ENCODE results near the gene SH3PXD2A.
"Not testable (repeated sequence)": the region's sequence is repeated elsewhere in the genome, so short reads cannot be mapped to it uniquely, and the experiment has no call there.

Gene SH3PXD2A

DNA sequence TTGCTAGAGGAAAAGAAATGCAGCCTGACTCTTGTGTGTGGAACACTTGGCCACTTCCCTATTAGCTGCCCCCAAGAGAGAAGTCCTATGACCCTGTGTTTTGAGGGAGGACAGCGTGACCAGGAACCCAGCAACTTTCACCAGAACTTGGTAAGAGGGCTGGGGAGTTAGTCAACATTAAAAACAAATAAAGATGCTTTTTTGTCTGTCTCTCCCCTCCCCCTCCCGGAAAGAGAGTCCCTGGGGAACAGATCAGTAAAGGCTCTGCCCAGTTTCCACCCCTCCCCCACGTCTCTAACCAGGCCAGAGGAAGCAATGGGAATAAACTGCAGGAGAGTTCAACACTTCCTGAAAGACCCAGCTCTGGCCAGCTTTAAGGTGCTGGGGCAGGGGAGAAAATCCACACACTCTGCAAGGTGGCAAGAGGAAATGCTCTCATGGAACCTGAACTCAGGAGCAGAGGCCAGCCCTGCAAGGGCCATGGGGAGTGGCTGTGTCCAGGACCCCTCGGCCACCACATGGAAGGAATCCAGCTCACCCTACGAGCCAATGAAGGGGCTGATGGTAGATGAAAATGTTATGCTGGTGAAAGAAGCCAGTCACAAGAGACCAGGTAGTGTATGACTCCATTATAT is 21.5 kb downstream of the SH3PXD2A start:
- peak; percentile 53 to 64 (median 59) for DNase-seq

DNA sequence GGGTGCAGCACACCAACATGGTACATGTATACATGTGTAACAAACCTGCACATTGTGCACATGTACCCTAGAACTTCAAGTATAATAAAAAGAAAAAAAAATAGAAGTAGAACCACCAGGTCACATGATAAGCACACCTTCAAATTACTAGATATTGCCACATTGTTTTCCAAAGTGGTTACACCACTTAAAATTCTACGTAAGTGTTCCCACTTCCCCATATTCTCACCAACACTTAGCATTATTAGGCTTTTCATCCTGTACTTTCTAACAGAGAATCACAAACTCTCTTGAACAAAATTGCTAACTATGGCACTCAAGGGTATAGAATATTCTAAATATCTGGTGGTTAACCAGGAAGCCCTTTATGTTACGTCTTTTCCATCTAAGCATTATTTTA is 22.6 kb downstream of the SH3PXD2A start:
- DNase-seq: no peak

DNA sequence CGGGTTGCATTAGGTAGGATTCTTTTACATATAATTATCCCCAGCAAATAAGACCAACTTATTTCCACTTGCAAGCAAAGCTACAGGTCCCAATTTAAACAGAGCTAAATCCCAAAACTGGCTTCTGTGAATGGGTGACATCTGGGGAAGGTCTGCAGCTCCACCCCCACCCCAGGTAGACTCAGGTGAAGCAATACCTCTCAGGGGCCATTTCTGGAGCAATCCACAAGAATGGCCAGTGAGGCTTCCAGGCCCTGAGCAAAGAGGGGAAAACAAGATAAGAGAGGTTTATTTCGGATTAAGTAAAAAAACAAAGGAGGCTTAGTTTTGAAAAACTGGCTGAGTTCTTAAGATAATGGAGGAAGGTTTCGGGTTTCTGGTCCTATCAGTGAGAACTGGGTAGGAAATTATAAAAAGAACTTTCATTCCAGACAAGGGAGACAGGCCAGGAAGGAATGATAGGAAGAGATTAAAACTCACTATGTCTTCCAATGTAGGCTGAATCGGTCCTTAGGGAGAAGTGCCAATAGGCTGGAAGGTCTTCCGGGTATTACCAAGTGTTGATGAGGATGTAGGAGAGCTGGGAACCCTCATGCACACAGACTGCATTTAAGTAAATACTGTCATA is 25.4 kb downstream of the SH3PXD2A start:
- DNase-seq: no peak

DNA sequence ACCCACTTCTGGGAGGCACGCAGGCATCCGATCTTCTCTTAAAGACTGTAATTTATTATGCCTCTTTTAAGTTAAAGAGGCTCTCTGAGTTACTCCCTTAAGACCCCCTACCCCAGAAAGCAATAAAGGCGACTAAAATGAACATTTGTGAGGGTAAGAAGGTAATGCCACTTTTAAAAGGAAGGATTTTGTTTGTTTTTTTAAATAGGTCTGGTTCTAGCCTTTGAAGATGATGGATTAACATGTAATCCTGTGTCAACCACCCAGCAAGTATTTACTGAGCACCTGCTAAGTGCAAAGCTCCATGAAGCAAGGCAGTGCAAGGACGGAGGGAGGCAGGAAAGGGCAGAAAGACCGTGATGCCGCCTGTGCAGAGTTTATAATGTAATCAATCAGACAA is 26.1 kb downstream of the SH3PXD2A start:
- DNase-seq: no peak

DNA sequence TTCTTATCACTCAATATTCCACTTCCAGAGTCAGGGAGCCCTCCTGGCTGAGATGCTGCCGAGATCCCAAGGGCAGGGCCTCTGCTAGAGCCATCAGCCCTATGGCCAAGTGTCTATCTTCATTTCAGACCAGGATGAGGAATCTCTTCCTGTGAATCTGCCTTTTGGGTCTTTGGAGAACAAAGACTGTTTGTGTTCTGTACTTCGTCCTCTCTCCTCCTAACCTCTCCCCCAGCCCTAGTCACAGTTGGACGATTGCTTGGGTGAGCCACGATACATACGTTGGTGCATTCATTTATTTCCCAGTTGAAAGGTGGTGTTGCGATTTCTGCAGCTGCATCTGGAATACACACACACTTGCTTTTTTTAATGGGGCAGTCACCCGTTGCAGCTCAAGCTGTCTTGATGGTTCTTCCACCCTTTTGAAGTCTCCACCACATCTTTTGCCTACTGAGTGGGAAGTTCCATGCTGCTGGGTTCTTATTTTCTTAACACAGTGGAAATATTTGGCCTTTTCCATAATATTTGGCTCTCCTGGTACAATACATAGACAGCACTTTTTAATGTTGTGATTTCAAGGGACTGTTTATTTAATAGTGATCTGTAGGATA is 26.7 kb downstream of the SH3PXD2A start:
- DNase-seq: no peak

DNA sequence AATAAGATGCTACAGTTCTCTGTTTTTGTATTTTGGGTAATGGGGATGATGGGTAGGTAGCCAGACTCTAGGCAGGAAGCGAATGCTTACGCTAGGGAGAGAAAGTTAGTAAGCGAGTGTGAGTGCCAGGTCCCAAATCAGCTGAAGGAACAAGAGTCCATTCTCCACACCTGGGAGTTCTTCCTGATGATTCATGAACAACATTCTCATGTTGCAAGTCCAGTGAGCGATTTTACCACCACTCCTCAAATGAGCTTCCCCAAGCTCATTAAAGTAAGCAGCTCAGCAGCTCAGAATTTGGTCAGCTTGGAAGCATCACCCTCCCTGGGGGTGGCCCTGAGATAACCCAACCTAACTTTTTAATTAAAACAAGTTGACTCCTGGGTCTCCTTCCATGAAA is 27.3 kb downstream of the SH3PXD2A start:
- no peak for DNase-seq

DNA sequence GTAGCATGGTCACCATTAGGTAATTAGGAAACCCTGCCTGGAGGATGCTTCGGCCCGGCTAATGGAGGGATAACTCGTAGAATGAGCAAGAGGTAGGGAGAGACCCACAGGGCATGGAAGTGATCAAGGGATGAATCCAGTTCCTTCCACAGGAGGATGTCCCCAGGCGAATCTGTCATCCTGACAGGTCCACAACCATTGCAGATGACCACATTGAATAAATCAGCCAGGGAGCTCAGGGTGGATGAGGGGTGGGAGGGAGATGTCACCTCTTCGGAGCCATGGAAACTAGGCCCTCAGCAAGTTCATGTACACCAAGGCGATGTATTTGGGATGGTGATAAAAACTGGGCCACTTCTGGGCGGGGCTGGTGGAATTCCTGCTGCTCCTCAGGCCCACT is 28.5 kb downstream of the SH3PXD2A start:
- no peak for DNase-seq

DNA sequence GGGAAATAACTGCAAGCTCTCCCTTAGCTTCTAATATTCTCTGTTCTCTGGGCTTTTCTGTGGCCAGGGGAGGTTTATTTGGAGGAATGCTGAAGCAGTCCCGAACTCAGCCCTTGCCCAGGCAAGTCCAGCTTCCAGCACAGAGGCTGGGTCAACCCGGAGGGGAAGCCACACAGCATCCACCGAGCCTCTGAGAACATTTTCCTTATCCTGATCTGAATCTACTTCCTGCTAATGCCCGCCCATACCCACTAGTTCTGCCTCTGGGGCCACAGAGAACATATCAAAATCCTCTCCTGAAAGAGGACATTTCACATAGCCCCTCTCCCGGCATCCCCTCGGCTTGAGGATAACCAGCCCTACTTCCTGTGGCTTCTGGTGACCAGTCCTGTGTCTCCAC is 31.1 kb downstream of the SH3PXD2A start:
- DNase-seq: no peak

DNA sequence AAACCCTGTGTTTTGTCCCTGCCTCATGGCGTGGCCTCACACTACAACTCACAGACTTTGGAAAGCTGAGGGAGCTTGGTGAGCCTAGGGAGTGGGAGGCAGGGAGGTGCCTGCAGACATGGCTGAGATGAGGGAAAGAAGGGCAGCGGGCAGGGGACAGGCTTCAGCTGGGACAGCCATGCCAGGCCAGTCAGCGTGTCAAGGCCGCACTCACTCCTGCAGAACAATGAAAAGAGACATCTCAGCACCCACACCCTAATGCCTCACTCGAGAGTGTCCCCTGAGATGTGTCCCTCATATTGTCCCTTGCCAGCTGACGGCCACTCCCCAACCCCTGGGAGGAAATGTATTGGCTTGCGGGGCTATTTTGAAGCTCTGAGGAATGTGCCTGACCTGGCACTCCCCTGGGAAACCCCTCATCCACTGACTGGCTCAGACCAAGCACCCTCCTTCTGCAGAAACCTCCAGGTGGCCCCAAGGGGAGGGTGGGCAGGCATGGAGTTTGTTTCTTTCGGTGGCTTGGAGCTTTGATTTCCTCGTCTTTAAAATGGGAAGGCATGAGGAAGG is 31.6 kb downstream of the SH3PXD2A start:
- no peak for DNase-seq

DNA sequence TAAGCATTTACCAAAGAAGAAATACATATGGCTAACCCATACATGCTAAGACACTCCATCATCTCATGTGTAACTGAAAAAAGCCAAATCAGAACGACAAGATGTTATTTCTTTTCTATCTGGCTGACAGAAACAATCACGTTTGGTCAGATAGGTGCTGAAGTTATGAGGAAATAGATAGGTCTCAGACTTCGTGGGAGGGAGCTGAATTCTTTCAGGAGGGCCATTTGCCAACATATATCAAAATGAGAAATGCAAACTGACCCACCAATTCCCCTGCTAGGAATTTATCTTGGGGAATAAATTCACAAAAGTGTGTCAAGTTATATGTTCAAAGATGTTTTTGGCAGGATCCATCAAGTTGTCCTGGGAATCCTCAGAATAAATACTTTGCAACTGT is 32.6 kb downstream of the SH3PXD2A start:
- no peak for DNase-seq

DNA sequence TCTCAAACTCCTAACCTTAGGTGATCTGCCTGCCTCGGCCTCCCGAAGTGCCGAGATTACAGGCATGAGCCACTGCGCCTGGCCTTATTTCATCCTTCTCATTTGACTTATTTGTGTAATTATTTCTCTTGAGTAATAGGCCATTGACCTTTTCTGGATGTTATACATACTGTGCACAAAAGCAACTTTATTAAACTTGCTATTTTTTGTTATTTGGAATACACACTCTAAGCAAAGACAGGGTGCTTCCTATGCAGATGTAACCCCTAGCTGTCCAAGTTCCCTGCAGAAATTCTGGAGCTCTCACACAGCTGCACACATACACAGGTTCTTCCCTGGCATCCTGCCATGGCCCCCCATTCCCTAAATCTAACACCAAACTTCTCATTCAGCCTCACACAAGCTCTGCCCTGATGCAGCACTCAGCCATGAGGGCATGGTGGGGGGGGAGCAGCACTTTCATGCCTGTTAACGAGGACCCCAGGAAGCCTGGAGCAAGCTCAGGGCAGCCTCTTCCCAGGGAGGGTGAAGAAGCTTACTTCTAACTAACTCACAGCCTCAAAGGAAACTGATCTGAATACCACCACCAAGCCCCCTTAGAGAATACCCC is 33.2 kb downstream of the SH3PXD2A start:
- DNase-seq: no peak

DNA sequence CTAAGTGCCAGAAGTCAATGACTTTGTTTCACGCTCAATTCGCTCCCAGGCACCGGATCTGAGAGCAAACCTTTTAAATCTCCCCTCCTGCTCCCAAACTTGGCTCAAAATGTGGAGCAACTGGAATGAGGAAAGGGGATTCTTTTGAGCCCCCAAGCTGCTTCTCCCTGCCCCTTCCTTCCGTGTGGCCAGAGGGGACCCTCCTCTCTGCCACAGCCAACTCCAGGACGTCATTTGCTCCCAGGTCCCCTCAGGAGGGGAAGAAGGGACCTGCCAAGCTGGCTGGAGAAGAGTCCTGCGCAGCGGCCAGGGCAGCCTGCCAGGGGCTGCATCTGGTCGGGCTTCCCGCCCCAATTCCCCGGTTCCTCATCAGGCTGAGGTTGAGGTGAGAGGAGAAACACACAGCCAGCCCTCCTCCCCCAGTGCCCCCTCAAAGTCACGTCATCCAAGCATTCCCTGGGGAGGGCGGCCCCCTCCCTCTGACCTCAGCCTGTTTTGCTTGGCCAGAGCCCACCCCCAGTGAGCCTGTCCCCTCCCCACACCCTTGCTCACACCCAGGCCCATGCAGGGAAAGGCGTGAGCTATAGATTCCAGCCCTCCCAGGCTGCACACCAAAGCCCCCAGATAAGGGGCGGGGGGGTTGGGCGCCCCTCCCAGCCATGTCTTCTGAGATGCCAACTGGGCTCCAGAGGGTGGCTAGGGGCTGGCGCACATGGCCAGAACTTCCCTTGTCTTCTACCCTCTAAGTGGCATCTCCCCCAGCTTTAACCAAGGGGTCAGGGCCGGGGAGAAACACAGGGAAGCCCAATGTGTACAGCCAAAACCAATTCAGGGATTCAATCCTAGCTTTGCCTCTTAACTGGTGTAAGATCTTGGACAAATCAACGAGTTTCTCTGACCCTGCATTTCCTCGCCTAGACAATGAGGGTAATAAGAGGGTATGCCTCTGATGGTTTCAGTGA is 35.0 kb downstream of the SH3PXD2A start:
- no peak for DNase-seq

DNA sequence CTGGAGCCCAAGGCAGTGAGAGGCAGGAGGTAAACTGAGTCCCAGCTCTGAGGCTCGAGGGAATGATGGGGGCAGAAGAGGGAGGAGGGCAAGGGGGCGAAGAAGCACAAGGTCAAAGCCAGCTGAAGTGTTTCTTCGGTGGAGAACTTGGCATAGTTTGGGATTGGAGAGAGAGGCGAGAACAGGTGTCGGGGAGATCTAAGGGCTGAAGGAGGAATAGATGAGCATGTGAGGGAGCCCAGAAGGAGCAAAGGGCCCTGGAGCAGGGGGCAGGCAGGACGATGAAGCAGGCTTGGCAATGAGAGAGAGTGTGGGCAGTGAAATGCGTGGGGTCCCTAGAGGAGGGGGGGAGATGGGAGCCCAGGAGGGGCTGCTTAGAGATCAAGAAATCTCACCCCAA is 35.9 kb downstream of the SH3PXD2A start:
- no peak for DNase-seq

DNA sequence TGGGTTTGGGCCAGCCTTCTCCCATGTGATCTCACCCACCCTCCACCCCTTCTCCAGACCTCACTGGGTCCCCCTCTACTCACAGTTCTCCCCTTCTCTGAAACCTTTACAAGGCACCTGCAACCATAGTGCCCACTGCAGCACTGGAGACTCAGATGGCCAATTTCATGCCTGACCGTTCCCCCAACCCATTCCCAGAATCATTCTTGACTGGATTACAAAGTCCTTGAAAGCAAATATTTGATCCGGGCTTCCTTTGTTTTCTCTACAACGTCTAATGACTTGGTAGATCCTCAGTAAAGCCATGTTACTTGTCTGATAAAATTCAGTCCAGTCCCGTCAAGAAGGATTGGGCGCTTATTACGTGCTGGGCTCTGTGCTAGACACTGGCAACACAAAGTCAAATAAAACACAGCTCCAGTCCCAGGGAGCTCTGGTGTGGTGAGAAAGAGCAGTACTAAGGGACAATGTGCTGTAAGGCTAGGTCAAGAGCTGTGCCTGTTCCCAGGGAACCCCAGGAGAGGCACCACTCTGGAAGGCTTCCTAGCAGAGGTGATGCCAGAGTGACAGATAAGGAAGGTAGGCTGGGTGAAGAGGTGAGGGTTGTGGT is 36.5 kb downstream of the SH3PXD2A start:
- DNase-seq: no peak

DNA sequence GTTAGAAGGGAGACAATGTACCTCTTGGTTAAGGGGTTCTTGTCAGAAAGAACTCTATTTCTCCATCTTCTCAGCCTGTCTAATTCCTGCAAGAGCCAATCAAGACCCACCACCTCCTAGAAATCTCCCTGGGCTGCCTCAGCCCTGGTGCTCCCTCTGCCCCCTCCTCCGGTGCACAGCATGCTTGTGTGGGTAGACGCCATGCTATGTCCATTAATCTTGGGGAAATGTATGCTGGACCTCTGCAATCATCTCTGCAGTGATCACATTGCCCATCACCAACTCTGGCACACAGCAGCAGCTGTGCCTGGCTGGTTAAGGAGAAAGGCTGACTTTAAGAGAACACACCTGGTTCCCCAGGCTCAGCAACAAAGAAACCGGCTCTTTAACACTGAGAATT is 37.3 kb downstream of the SH3PXD2A start:
- DNase-seq: no peak

DNA sequence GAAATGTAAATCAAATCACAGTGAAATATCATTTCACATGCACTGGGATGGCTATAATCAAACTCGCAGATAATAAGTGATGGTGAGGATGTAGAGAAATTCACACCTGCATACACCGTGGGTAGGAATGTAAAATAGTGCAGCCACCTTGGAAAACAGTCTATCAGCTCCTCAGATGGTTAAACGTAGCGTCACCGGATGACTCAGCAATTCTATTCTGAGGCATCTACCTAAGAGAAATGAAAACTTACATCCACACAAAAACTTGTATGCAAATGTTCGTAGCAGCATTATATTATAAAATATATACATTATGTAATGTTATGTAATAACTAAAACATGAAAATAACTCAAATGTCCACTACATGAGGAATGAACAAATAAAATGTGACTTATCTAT is 38.9 kb downstream of the SH3PXD2A start:
- DNase-seq: peak in 2 of 3 donors; percentile 28 to 32

DNA sequence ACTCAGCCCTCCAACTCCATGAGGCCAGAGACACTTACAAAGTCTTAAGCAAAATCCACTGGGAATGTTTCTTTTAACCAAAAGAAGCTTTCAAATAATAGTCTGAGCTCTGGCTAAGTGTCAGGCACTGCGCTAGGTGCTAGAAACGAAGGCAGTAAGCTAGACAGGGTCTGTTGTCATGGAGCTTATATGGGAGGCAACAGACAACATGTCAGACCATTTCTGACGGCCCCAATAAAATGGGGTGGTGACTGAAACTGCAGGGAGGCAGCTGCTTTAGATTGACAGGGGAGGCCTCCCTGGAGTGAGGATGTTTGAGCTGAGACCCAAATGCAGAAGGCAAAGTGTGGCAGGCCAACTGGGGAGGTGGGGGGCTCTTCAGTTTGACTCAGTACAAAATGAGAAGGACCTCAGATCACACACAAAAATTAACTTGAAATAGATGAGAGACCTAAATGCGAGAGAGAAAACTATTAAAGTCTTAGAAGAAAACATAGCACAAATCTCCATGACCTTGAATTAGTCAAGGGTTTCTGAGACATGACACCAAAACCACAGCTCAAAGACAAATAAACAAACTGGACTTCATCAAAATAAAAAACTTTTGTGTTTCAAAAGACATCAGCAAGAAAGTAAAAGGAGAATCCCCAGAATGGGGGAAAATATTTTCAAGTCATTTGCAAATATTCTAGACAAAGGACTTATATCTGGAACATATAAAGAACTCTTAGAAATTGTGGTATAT is 40.6 kb downstream of the SH3PXD2A start:
- no peak for DNase-seq

DNA sequence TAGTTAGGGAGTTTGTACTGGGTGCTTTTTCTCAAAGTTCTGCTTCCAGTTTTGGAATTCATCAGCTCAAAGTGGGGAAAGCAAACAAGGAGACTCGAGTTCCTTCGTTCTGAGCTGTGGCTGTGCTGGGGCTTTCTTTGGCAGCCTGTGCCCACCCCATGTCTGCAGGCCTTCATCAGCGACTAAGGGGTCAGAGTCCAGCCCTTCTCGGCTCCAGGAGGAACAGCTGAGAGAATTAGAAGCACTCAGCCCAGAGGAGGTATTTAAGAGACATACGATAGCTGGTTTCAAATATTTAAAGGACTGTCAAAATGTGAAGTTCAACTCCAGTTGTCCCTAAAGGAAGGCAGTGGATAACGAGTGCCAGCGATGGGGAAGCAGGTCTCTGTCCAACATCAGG is 41.3 kb downstream of the SH3PXD2A start:
- DNase-seq: no peak

DNA sequence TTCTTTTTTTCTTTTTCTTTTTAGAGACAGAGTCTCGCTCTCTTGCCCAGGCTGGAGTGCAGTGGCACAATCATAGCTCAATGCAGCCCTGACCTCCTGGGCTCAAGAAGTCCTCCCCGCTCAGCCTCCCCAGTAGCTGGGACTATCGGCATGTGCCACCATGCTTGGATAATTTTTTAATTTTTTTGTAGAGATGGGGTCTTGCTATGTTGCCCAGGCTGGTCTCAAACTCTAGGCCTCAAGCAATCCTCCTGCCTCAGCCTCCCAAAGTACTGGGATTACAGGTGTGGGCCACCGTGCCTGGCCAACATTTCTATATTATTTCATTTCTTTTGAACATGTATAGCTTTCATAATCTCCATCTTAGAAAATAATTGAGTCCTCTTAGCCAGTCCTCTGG is 42.1 kb downstream of the SH3PXD2A start:
- not testable (repeated sequence) for DNase-seq

DNA sequence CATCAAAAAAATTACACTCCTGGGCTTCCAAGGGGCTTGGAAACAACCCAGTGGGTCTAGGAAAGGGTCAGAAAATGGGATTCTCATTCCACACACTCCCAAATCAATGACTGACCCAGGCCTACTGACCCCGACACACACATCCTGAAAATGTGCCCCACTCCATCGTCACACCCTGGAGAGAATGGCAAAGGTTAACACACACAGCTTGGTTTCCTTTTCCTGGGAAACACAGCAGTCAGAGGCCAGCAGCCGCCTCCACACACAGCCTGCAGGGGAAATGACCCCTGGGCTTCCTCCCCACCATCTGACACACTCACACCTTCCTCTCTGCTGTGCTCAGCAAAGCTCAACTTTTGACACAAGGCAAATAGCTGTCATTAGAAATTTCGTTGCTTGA is 42.9 kb downstream of the SH3PXD2A start:
- DNase-seq: peak; percentile 68 to 78 (median 71)

DNA sequence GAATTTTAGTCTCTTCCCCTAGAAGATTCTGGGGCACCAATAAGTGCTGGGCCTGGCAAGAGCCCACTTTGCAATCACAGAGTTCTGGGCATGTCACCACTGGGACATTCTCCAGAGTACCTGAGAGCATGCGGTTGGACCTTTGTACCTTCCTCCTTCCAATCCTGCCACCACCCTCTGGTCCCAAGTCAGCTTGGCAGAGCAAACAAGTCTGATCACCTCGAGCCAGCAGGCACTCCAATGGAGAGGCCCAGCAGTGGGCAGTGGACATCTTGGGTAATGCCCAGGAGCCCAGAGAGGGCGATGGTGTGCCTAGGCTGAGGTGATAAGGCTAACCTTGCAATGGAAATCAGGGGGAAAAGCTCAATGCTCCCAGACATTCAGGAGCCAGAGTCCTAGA is 43.4 kb downstream of the SH3PXD2A start:
- no peak for DNase-seq
